Peyer's patch (tissue), 4 donors: ENCODE data around the gene PF4V1.

Source experiments
- CTCF ChIP-seq, 6 experiments: fragments of 450-650 bp in 4 of 6; fragments of 200-600 bp in 2 of 6; sonication (generic) in 1 of 6; IDR thresholded peaks; one replicate each; pipeline ENCODE4 v1.5.1; 2017 to 2019; ENCODE audit warnings: antibody characterized with exemption in 6 of 6, mild to moderate bottlenecking in 3 of 6, moderate library complexity in 1 of 6
- POLR2A ChIP-seq, 2 donors: fragments of 450-650 bp; IDR thresholded peaks; one replicate each; pipeline ENCODE4 v1.5.1; 2017; ENCODE audit warnings: antibody characterized with exemption in 2 of 2, mild to moderate bottlenecking in 2 of 2, moderate library complexity in 2 of 2

DNA sequence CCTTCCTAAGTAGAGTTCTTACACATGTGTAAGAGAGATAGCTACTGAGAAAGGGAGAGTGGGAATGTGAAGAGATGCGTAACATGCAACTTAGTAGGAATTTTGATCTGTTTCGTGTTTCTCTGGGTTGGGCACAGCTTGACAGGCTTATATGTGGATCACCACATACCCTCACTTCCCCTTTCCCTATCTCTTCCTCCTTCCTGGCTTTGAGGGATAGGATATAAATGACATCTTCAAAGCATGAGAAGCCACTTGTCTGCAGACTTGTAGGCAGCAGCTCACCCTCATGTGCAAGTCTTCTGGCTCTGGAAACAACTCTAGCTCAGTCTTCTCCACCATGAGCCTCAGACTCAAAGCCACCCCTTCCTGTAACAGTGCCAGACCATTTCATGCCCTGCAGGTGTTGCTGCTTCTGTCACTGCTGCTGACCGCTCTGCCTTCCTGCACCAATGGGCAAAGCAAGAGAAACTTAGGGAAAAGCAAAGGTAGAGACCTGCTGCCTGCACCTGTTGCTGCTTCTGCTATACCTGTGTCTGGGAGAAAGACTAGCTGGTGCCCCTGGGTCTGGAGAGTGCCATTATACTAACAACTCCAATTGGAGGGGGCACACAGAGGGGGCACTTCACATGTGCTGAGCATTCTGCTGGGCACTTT, 5.4 kb upstream of the PF4V1 start:
- TF ChIP-seq CTCF (IDR thresholded peaks at IDR 0.05), result no peak
- no peak for TF ChIP-seq POLR2A (IDR thresholded peaks at IDR 0.05)
